Karpas-422 (cell line): Measurements from ENCODE around the gene PRCD. TPM values are rescaled to one million over a fixed set of nuclear protein-coding genes. Genes with fewer than 3 reads are reported as not detected.
A peak's percentile ranks its signal among the peaks of the same experiment; 100 is the strongest.
"Not testable (repeated sequence)": the region's sequence is repeated elsewhere in the genome, so short reads cannot be mapped to it uniquely, and the experiment has no call there.

Experiments
- DNase-seq: peaks from one replicate; pipeline ENCODE4 v3.0.0-alpha.2; 2015
- H2AFZ ChIP-seq: fragments of 200-600 bp; sonication (generic); 2 replicates; pipeline ENCODE4 v1.6.1; 2014; ENCODE audit warnings: antibody characterized with exemption, low read length, mixed read lengths
- H3K27ac ChIP-seq: fragments of 200-600 bp; sonication (generic); 2 replicates; pipeline ENCODE4 v1.5.1; 2014; ENCODE audit warnings: mild to moderate bottlenecking, low read length, moderate library complexity
- H3K27me3 ChIP-seq: fragments of 200-600 bp; sonication (generic); 2 replicates; pipeline ENCODE4 v1.6.1; 2014; ENCODE audit warnings: low read length, mixed read lengths
- H3K36me3 ChIP-seq: fragments of 200-600 bp; sonication (generic); 2 replicates; pipeline ENCODE4 v1.6.1; 2014; ENCODE audit warnings: low read length, mixed read lengths; ENCODE audit not compliant: insufficient read depth
- H3K4me1 ChIP-seq: fragments of 200-600 bp; sonication (generic); 2 replicates; pipeline ENCODE4 v1.6.1; 2014; ENCODE audit warnings: mild to moderate bottlenecking, low read length, mixed read lengths
- H3K4me2 ChIP-seq: fragments of 200-600 bp; sonication (generic); 2 replicates; pipeline ENCODE4 v1.6.1; 2014; ENCODE audit warnings: low read length, low read depth, mild to moderate bottlenecking; ENCODE audit not compliant: poor library complexity, severe bottlenecking
- H3K4me3 ChIP-seq: fragments of 200-600 bp; sonication (generic); 2 replicates; pipeline ENCODE4 v1.5.1; 2014; ENCODE audit warnings: mild to moderate bottlenecking, antibody characterized with exemption, low read length, mixed read lengths
- H3K79me2 ChIP-seq: fragments of 200-600 bp; sonication (generic); 2 replicates; pipeline ENCODE4 v1.6.1; 2014; ENCODE audit warnings: mild to moderate bottlenecking, low read length, mixed read lengths
- H3K9ac ChIP-seq: fragments of 200-600 bp; sonication (generic); 2 replicates; pipeline ENCODE4 v1.6.0; 2014; ENCODE audit warnings: low read length
- H3K9me2 ChIP-seq: fragments of 200-600 bp; sonication (generic), shearing (Covaris generic); replicated peaks from 2 replicates; pipeline ENCODE4 v1.6.0; 2014; ENCODE audit warnings: mild to moderate bottlenecking, low read length, moderate library complexity; ENCODE audit not compliant: insufficient read depth
- H3K9me3 ChIP-seq: fragments of 300-700, 200-600 bp; sonication (generic); 2 replicates; pipeline ENCODE4 v1.6.1; 2014; ENCODE audit warnings: low read length, mixed read lengths
- H4K20me1 ChIP-seq: fragments of 200-600 bp; sonication (generic); 2 replicates; pipeline ENCODE4 v1.6.1; 2014; ENCODE audit warnings: mild to moderate bottlenecking, antibody characterized with exemption, low read length, low read depth; ENCODE audit not compliant: insufficient read depth
- total RNA-seq: library from RNA; depleted of rRNA; stranded (reverse); fragments of >200 nt; shearing (Covaris generic); gene quantifications from 2 replicates; pipeline ENCODE4 v1.2.3, GENCODE V29; 2014; ENCODE audit warnings: low replicate concordance

The PRCD gene
- total RNA-seq, 1 experiment from 2014 or later: 0.37 TPM

- Histone ChIP-seq H3K9ac (peak overlapping the region; percentile 99), H3K79me2 (peaks cover 44% of the 10 kb centered on the region), H3K9me3 (no peaks in the 10 kb centered on the region), H4K20me1 (peaks cover 37% of the 10 kb centered on the region), H2AFZ (no peak overlapping the region), H3K27ac (peak overlapping the region; percentile 65), H3K4me2 (peak overlapping the region; percentile 80), H3K36me3 (peaks cover 39% of the 10 kb centered on the region), H3K4me1 (peaks cover 28% of the 10 kb centered on the region), H3K27me3 (no peaks in the 10 kb centered on the region), H3K9me2 (no peaks in the 10 kb centered on the region), H3K4me3 (peak overlapping the region; percentile 93)
- peak; percentile 54 for DNase-seq
Measured at GRCh38 chr17:76558198-76559095, 18.6 kb downstream of the PRCD start.

DNA sequence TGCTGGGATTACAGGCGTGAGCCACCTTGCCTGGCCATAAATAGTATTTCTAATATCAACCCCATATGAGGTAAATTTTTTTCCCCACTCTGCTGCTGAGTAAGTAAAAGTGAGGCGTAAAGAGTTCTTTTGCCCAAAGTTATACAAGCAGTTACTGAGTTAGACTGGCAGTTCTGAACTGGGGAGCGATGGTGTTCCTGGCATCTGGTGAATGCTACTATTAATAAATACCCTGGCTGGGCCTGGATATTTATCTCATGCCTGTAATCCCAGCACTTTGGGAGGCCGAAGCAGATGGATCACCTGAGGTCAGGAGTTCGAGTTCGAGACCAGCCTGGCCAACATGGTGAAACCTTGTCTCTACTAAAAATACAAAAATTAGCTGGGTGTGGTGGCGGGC, 19.6 kb downstream of the PRCD start:
- Histone ChIP-seq H3K4me1 (peaks cover 28% of the 10 kb centered on the region), H4K20me1 (peaks cover 37% of the 10 kb centered on the region), H3K79me2 (peaks cover 44% of the 10 kb centered on the region), H3K36me3 (peaks cover 39% of the 10 kb centered on the region), H3K4me3 (peak overlapping the region; percentile 93; the same call in 1 of the 2 replicates), H3K4me2 (peak overlapping the region; percentile 80), H3K9ac (peak overlapping the region; percentile 99; the same call in 1 of the 2 replicates)
- H2AFZ ChIP-seq, H3K27ac ChIP-seq, H3K9me2 ChIP-seq, DNase-seq, H3K27me3 ChIP-seq, H3K9me3 ChIP-seq: not testable (repeated sequence)

DNA sequence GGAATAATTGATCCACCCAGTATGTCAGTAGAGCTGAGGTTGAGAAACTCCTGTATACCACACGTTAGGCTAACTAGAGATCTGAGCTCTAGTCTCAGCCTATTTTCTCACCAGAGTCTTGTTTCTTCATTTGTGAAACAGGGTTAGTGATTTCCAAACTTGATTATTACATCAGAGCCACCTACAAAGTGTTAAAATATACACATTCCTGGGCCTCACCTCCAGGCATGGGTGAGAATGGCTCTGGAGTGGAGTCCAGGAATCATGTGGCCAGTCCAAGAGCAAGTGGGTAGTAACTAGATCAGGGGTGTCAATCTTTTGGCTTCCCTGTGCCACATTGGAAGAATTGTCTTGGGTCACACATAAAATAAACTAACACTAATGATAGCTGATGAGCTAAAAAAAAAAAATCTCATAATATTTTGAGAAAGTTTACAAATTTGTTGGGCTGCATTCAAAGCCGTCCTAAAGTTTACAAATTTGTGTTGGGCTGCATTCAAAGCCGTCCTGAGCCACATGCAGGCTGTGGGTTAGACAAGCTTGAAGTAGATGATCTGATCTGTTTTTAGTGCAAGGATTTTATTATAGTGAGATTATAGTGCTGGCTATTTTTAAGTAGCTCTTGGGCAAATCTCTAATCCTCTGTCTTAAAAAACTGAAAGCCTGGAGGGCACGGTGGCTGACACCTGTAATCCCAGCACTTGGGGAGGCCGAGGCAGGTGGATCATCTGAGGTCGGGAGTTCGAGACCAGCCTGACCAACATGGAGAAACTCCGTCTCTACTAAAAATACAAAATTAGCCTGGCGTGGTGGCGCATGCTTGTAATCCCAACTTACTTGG, 20.4 kb downstream of the PRCD start:
- no peak overlapping the region for H2AFZ ChIP-seq

DNA sequence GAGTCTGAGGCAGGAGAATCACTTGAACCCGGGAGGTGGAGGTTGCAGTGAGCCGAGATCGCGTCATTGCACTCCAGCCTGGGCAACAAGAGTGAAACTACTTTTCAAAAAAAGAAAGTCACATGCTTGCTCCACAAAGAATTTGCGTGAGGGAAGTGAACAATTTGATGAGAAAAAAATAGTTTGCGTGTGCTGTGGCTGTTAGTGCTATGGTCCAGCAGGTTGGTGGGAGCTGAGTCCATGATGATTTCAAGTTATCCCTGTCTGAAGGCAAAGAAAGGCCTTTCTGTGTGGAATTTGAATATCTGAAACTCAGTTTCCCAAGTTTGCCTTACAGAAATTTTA, 21.0 kb downstream of the PRCD start:
- H3K9ac ChIP-seq: no peak overlapping the region
- peaks cover 44% of the 10 kb centered on the region for H3K79me2 ChIP-seq
- H4K20me1 ChIP-seq: peaks cover 44% of the 10 kb centered on the region

More for the DNA sequence above, 20.4 kb downstream of the PRCD start:
- Histone ChIP-seq H3K27ac (no peak overlapping the region), H4K20me1 (peaks cover 39% of the 10 kb centered on the region), H3K36me3 (peaks cover 41% of the 10 kb centered on the region), H3K4me3 (no peak overlapping the region), H3K27me3 (no peaks in the 10 kb centered on the region), H3K9me3 (no peaks in the 10 kb centered on the region), H3K9ac (no peak overlapping the region), H3K79me2 (peaks cover 44% of the 10 kb centered on the region), H3K4me2 (peak overlapping the region; percentile 80), H3K9me2 (no peaks in the 10 kb centered on the region), H3K4me1 (peaks cover 28% of the 10 kb centered on the region)
- DNase-seq: no peak

GRCh38 chr17:76561332-76561731, 21.5 kb downstream of the PRCD start:
- H3K27ac ChIP-seq: no peak overlapping the region
- no peak for DNase-seq
- peaks cover 28% of the 10 kb centered on the region for H3K4me1 ChIP-seq
- H3K9ac ChIP-seq: no peak overlapping the region
- no peak overlapping the region for H3K4me2 ChIP-seq
- peaks cover 44% of the 10 kb centered on the region for H3K79me2 ChIP-seq
- H3K36me3 ChIP-seq: peaks cover 52% of the 10 kb centered on the region
- H3K9me2 ChIP-seq: no peaks in the 10 kb centered on the region
- H3K27me3 ChIP-seq: no peaks in the 10 kb centered on the region
- peaks cover 48% of the 10 kb centered on the region for H4K20me1 ChIP-seq
- no peaks in the 10 kb centered on the region for H3K9me3 ChIP-seq
- no peak overlapping the region for H3K4me3 ChIP-seq
- H2AFZ ChIP-seq: no peak overlapping the region

More for the DNA sequence above, 21.0 kb downstream of the PRCD start:
- no peak for DNase-seq
- no peaks in the 10 kb centered on the region for H3K9me2 ChIP-seq
- no peak overlapping the region for H3K4me2 ChIP-seq
- H3K4me3 ChIP-seq: no peak overlapping the region
- peaks cover 47% of the 10 kb centered on the region for H3K36me3 ChIP-seq
- H3K27ac ChIP-seq: no peak overlapping the region
- H3K9me3 ChIP-seq: no peaks in the 10 kb centered on the region
- H3K4me1 ChIP-seq: peaks cover 28% of the 10 kb centered on the region
- H2AFZ ChIP-seq: no peak overlapping the region
- no peaks in the 10 kb centered on the region for H3K27me3 ChIP-seq

DNA sequence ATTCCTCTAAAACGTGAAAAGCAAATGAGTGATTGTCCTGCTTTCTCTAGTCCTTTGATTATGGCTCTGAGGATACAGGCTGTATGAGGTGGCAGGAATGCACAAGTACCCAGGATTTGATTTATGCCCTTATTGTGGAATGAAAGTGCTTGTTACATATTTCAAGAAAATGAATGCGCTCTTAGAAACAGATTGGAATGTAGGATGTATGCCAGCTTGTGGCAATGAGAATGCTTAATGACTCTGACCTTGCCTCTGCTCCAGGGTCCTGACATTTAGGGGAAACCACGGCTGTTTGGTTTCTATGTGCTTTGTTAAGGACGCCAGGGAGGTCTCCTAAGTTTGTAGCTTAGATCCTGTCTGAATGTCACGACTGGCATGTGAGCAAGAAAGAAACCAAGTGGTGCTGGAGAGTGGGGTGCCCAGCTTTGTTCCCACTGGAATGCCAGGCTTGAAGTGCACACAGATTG, 22.0 kb downstream of the PRCD start:
- Histone ChIP-seq H3K27ac (no peak overlapping the region), H3K9ac (no peak overlapping the region), H3K27me3 (no peaks in the 10 kb centered on the region), H3K79me2 (peaks cover 44% of the 10 kb centered on the region), H3K36me3 (peaks cover 52% of the 10 kb centered on the region), H3K4me3 (no peak overlapping the region), H3K9me2 (no peaks in the 10 kb centered on the region), H3K4me2 (no peak overlapping the region), H2AFZ (no peak overlapping the region), H4K20me1 (peaks cover 48% of the 10 kb centered on the region), H3K4me1 (peaks cover 23% of the 10 kb centered on the region), H3K9me3 (no peaks in the 10 kb centered on the region)
- DNase-seq: no peak

DNA sequence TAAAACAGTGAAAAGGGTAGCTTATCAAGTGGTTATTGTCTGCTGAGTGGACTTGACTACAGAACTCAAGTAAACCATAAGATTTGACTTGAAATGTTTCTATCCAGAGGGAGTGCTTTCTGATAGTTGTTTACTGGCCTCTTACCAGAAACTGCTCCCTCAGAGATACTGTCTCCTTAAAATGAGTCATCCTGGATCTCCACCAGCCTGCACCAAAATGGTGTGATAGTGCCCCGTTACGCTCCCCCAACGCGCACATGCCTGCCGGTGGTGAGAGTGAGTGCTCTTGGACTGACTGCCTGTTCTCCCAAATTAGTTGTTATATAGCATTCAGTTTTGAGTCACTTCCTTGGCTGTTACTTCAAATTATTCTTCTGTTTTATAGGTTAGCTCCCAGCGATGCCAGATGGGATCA, 22.9 kb downstream of the PRCD start:
- Histone ChIP-seq H3K27me3 (no peaks in the 10 kb centered on the region), H2AFZ (no peak overlapping the region), H3K4me2 (no peak overlapping the region), H3K9me2 (no peaks in the 10 kb centered on the region), H3K36me3 (peaks cover 52% of the 10 kb centered on the region), H4K20me1 (peaks cover 52% of the 10 kb centered on the region), H3K9me3 (no peaks in the 10 kb centered on the region), H3K27ac (no peak overlapping the region), H3K9ac (no peak overlapping the region), H3K4me1 (peaks cover 21% of the 10 kb centered on the region), H3K79me2 (peaks cover 42% of the 10 kb centered on the region), H3K4me3 (no peak overlapping the region)
- no peak for DNase-seq

GRCh38 chr17:76563359-76563758, 23.5 kb downstream of the PRCD start:
- DNase-seq, H3K9ac ChIP-seq, H3K4me2 ChIP-seq, H3K9me2 ChIP-seq, H3K9me3 ChIP-seq, H2AFZ ChIP-seq, H3K27ac ChIP-seq, H3K4me3 ChIP-seq, H3K27me3 ChIP-seq: not testable (repeated sequence)
- peaks cover 36% of the 10 kb centered on the region for H3K79me2 ChIP-seq
- peaks cover 21% of the 10 kb centered on the region for H3K4me1 ChIP-seq
- peaks cover 52% of the 10 kb centered on the region for H3K36me3 ChIP-seq
- peaks cover 57% of the 10 kb centered on the region for H4K20me1 ChIP-seq
